GM23338 (cell line): ENCODE results near the gene LAMA4. TPM values are rescaled to one million over a fixed set of nuclear protein-coding genes. Genes with fewer than 3 reads are reported as not detected.

ENCODE experiments used
- ATAC-seq: fragments of 200-7000 bp; cut with Tn5 transposase; 3 replicates; pipeline ENCODE4 v1.9.1; 2020
- DNase-seq: peaks from one replicate; pipeline ENCODE4 v3.0.0-alpha.2; 2015; ENCODE audit warnings: low spot score
- H2AFZ ChIP-seq: fragments of 200-600 bp; sonication (generic); 2 replicates; pipeline ENCODE4 v1.8.0; 2016; ENCODE audit warnings: antibody characterized with exemption, mild to moderate bottlenecking, moderate library complexity
- H3F3A ChIP-seq: fragments of 200-600 bp; sonication (generic); replicated peaks from 2 replicates; pipeline ENCODE4 v1.8.0; 2017; ENCODE audit warnings: antibody characterized with exemption, mixed run types, low read depth
- H3K27ac ChIP-seq: fragments of 200-600 bp; sonication (generic); 2 replicates; pipeline ENCODE4 v1.6.1; 2016; ENCODE audit warnings: low read depth
- H3K27me3 ChIP-seq: fragments of 200-600 bp; sonication (generic); 2 replicates; pipeline ENCODE4 v1.8.0; 2016; ENCODE audit warnings: mild to moderate bottlenecking, mixed run types, moderate library complexity; ENCODE audit not compliant: insufficient read depth
- H3K36me3 ChIP-seq: fragments of 200-600 bp; sonication (generic); 2 replicates; pipeline ENCODE4 v1.8.0; 2016; ENCODE audit warnings: mild to moderate bottlenecking; ENCODE audit not compliant: insufficient read depth
- H3K4me1 ChIP-seq: fragments of 200-600 bp; sonication (generic); 2 replicates; pipeline ENCODE4 v1.8.0; 2016; ENCODE audit warnings: mild to moderate bottlenecking, moderate library complexity; ENCODE audit not compliant: insufficient read depth
- H3K4me2 ChIP-seq: fragments of 200-600 bp; sonication (generic); 2 replicates; pipeline ENCODE4 v1.7.1; 2017; ENCODE audit warnings: mixed run types
- H3K4me3 ChIP-seq: fragments of 200-600 bp; sonication (generic); 2 replicates; pipeline ENCODE4 v1.6.1; 2016; ENCODE audit warnings: mixed run types
- H3K79me2 ChIP-seq: fragments of 200-600 bp; sonication (generic); replicated peaks from 2 replicates; pipeline ENCODE4 v1.8.0; 2017; ENCODE audit warnings: mild to moderate bottlenecking; ENCODE audit not compliant: insufficient read depth
- H3K9me2 ChIP-seq: fragments of 200-600 bp; sonication (generic); 2 replicates; pipeline ENCODE4 v1.8.0; 2017; ENCODE audit not compliant: insufficient read depth
- H4K20me1 ChIP-seq: fragments of 200-600 bp; sonication (generic); replicated peaks from 2 replicates; pipeline ENCODE4 v1.8.0; 2017; ENCODE audit warnings: mild to moderate bottlenecking; ENCODE audit not compliant: insufficient read depth
- H3K27ac Mint-ChIP-seq: 2 replicates; pipeline ENCODE4 v1.8.0; 2020; ENCODE audit warnings: inconsistent platforms, mild to moderate bottlenecking, moderate library complexity, mixed read lengths
- H3K27me3 Mint-ChIP-seq: 3 replicates; pipeline ENCODE4 v1.8.0; 2022; ENCODE audit warnings: low read depth, mild to moderate bottlenecking, moderate library complexity, mixed read lengths, inconsistent platforms; ENCODE audit not compliant: insufficient read depth, poor library complexity
- H3K36me3 Mint-ChIP-seq: 3 replicates; pipeline ENCODE4 v1.8.0; 2021; ENCODE audit warnings: low read depth, mild to moderate bottlenecking, inconsistent platforms, moderate library complexity, mixed read lengths
- H3K4me1 Mint-ChIP-seq: 3 replicates; pipeline ENCODE4 v1.8.0; 2020; ENCODE audit warnings: mild to moderate bottlenecking, inconsistent platforms, mixed read lengths
- H3K4me3 Mint-ChIP-seq: 3 replicates; pipeline ENCODE4 v1.8.0; 2021; ENCODE audit warnings: moderate library complexity, mild to moderate bottlenecking, inconsistent platforms, mixed read lengths
- H3K9me3 Mint-ChIP-seq: 3 replicates; pipeline ENCODE4 v1.8.0; 2020; ENCODE audit warnings: moderate library complexity, mild to moderate bottlenecking, inconsistent platforms, mixed read lengths
- CTCF ChIP-seq, 2 experiments: fragments of 200-600 bp in 1 of 2; sonication (generic) in 1 of 2; conservative IDR thresholded peaks; 2 replicates each; pipeline versions ENCODE4 v1.5.1 to v1.6.1; 2016 to 2017; ENCODE audit warnings: antibody characterized with exemption in 2 of 2, low read depth in 2 of 2, mild to moderate bottlenecking in 2 of 2, moderate library complexity in 1 of 2
- EZH2 ChIP-seq: fragments of 200-600 bp; sonication (generic); IDR thresholded peaks from one replicate; pipeline ENCODE4 v1.8.0; 2017; ENCODE audit warnings: antibody characterized with exemption, mild to moderate bottlenecking, low read depth; ENCODE audit not compliant: unreplicated experiment
- EZH2phosphoT487 ChIP-seq: fragments of 200-600 bp; sonication (generic); IDR thresholded peaks from one replicate; pipeline ENCODE4 v1.8.1; 2018; ENCODE audit warnings: antibody characterized with exemption; ENCODE audit not compliant: unreplicated experiment
- JUNB ChIP-seq: IDR thresholded peaks from one replicate; pipeline ENCODE4 v1.6.1; 2016; ENCODE audit warnings: antibody characterized with exemption; ENCODE audit not compliant: unreplicated experiment
- NANOG ChIP-seq: IDR thresholded peaks from 2 replicates; pipeline ENCODE4 v1.6.1; 2016; ENCODE audit warnings: antibody characterized with exemption, borderline replicate concordance
- REST ChIP-seq: IDR thresholded peaks from one replicate; pipeline ENCODE4 v1.6.1; 2018; ENCODE audit warnings: antibody characterized with exemption; ENCODE audit not compliant: unreplicated experiment
- STAT1 ChIP-seq: IDR thresholded peaks from one replicate; pipeline ENCODE4 v1.6.1; 2016; ENCODE audit warnings: antibody characterized with exemption; ENCODE audit not compliant: unreplicated experiment
- ZNF114 ChIP-seq: fragments of 250-450 bp; sonication (Bioruptor Pico); IDR thresholded peaks from 2 replicates; pipeline ENCODE4 v1.5.0; 2020; ENCODE audit warnings: mild to moderate bottlenecking, moderate library complexity
- ZNF331 ChIP-seq: fragments of 250-450 bp; sonication (Bioruptor Pico); IDR thresholded peaks from 2 replicates; pipeline ENCODE4 v1.5.0; 2020; ENCODE audit warnings: low read depth, mild to moderate bottlenecking, moderate library complexity
- polyA plus RNA-seq: library from polyadenylated mRNA; unstranded; fragments of >200 nt; fragmentation: Nextera tagmentation; extraction: Ambion mirVana; gene quantifications from 2 replicates; pipeline ENCODE4 v1.2.1, GENCODE V29; 2016
- total RNA-seq: library from RNA; depleted of rRNA; stranded (reverse); fragments of >200 nt; shearing (Covaris generic); gene quantifications from 2 replicates; pipeline ENCODE4 v1.2.3, GENCODE V29; 2014
- TF ChIP-seq, protein P1 (sequence below): fragments of 250-450 bp; sonication (Bioruptor Pico); IDR thresholded peaks from 2 replicates; pipeline ENCODE4 v1.5.0; 2020; ENCODE audit warnings: mild to moderate bottlenecking, moderate library complexity
- TF ChIP-seq, protein P2 (sequence below): IDR thresholded peaks from 2 replicates; pipeline ENCODE4 v1.6.1; 2016; ENCODE audit warnings: antibody characterized with exemption

LAMA4 gene
- total and polyA plus RNA-seq, 2 experiments from 2014 or later = 1.7 to 2.8 TPM

DNA sequence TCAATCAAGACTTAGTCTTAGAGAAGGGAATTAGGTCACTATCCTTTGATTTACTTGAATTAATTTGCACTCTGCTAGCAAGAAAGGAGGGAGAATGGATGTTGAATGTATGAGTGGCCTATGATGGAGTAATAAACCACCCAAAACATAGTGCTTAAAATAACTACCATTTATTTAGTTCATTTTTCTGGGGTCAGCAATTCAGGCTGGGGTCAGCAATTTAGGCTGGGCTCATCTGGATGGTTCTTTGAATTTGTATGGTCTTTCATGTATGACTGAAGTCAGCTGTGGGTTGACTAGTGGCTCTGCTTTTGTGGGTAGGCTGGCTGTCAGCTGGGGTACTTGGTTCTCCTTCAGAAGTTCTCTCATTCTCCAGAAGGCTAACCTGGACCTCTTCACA, 21.0 kb upstream of the LAMA4 start (continued):
- TF ChIP-seq, protein P1, sequence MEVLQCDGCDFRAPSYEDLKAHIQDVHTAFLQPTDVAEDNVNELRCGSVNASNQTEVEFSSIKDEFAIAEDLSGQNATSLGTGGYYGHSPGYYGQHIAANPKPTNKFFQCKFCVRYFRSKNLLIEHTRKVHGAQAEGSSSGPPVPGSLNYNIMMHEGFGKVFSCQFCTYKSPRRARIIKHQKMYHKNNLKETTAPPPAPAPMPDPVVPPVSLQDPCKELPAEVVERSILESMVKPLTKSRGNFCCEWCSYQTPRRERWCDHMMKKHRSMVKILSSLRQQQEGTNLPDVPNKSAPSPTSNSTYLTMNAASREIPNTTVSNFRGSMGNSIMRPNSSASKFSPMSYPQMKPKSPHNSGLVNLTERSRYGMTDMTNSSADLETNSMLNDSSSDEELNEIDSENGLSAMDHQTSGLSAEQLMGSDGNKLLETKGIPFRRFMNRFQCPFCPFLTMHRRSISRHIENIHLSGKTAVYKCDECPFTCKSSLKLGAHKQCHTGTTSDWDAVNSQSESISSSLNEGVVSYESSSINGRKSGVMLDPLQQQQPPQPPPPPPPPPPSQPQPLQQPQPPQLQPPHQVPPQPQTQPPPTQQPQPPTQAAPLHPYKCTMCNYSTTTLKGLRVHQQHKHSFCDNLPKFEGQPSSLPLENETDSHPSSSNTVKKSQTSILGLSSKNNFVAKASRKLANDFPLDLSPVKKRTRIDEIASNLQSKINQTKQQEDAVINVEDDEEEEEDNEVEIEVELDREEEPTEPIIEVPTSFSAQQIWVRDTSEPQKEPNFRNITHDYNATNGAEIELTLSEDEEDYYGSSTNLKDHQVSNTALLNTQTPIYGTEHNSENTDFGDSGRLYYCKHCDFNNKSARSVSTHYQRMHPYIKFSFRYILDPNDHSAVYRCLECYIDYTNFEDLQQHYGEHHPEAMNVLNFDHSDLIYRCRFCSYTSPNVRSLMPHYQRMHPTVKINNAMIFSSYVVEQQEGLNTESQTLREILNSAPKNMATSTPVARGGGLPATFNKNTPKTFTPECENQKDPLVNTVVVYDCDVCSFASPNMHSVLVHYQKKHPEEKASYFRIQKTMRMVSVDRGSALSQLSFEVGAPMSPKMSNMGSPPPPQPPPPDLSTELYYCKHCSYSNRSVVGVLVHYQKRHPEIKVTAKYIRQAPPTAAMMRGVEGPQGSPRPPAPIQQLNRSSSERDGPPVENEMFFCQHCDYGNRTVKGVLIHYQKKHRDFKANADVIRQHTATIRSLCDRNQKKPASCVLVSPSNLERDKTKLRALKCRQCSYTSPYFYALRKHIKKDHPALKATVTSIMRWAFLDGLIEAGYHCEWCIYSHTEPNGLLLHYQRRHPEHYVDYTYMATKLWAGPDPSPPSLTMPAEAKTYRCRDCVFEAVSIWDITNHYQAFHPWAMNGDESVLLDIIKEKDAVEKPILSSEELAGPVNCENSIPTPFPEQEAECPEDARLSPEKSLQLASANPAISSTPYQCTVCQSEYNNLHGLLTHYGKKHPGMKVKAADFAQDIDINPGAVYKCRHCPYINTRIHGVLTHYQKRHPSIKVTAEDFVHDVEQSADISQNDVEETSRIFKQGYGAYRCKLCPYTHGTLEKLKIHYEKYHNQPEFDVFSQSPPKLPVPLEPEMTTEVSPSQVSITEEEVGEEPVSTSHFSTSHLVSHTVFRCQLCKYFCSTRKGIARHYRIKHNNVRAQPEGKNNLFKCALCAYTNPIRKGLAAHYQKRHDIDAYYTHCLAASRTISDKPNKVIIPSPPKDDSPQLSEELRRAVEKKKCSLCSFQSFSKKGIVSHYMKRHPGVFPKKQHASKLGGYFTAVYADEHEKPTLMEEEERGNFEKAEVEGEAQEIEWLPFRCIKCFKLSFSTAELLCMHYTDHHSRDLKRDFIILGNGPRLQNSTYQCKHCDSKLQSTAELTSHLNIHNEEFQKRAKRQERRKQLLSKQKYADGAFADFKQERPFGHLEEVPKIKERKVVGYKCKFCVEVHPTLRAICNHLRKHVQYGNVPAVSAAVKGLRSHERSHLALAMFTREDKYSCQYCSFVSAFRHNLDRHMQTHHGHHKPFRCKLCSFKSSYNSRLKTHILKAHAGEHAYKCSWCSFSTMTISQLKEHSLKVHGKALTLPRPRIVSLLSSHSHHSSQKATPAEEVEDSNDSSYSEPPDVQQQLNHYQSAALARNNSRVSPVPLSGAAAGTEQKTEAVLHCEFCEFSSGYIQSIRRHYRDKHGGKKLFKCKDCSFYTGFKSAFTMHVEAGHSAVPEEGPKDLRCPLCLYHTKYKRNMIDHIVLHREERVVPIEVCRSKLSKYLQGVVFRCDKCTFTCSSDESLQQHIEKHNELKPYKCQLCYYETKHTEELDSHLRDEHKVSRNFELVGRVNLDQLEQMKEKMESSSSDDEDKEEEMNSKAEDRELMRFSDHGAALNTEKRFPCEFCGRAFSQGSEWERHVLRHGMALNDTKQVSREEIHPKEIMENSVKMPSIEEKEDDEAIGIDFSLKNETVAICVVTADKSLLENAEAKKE (CRISPR knock-in tag) = no peak
- TF ChIP-seq, protein P2, sequence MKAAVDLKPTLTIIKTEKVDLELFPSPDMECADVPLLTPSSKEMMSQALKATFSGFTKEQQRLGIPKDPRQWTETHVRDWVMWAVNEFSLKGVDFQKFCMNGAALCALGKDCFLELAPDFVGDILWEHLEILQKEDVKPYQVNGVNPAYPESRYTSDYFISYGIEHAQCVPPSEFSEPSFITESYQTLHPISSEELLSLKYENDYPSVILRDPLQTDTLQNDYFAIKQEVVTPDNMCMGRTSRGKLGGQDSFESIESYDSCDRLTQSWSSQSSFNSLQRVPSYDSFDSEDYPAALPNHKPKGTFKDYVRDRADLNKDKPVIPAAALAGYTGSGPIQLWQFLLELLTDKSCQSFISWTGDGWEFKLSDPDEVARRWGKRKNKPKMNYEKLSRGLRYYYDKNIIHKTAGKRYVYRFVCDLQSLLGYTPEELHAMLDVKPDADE = no peak
- TF ChIP-seq ZNF114 (CRISPR knock-in tag) (no peak), EZH2 (no peak), ZNF331 (no peak), NANOG (no peak), JUNB (no peak)

DNA sequence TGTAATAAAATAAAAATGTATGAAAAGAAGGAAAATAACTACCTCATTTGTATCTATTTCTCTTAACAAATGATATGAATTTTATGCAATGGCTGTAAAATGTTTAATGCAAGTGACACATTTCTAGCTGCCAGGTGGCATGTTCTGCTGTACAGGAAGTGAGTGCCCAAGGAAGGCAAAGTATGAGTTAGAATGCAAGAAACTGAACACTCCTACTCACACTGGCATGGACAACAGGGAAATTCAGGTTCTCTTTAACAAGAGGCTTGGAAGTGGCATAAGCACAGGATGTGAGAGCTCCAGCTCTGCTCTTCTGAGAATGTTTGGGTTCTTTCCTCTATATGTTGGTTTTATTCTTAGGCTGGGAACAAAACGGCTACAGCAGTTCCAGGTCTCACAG, 20.4 kb upstream of the LAMA4 start:
- Mint-ChIP-seq H3K9me3 (no peaks in the 10 kb centered on the region), H3K27ac (no peak overlapping the region), H3K4me1 (peaks cover 3% of the 10 kb centered on the region; the same call in 1 of the 3 replicates), H3K27me3 (no peaks in the 10 kb centered on the region), H3K36me3 (no peaks in the 10 kb centered on the region), H3K4me3 (no peak overlapping the region)
- H3K36me3 ChIP-seq = no peaks in the 10 kb centered on the region
- H3K9me2 ChIP-seq = 0 out of 2 replicates have a peak, but pooled peaks cover 3% of the 10 kb centered on the region
- H3K4me3 ChIP-seq = no peak overlapping the region
- no peaks in the 10 kb centered on the region for H3K27me3 ChIP-seq
- H4K20me1 ChIP-seq = no peaks in the 10 kb centered on the region
- no peaks in the 10 kb centered on the region for H3F3A ChIP-seq
- H3K4me2 ChIP-seq = no peak overlapping the region
- DNase-seq (no peak), ATAC-seq (no peak)
- no peak overlapping the region for H2AFZ ChIP-seq
- TF ChIP-seq REST (no peak), CTCF (conservative IDR thresholded peaks at IDR 0.05; ENCODE audit: low read depth in 2 of 2) (no peak), ZNF331 (no peak), STAT1 (no peak), EZH2phosphoT487 (no peak), EZH2 (no peak)
- TF ChIP-seq, protein P2 = no peak
- H3K79me2 ChIP-seq = no peaks in the 10 kb centered on the region
- no peaks in the 10 kb centered on the region; the same call in 1 of the 2 replicates for H3K4me1 ChIP-seq
- H3K27ac ChIP-seq = no peak overlapping the region
